Astrocyte (in vitro differentiated cells and primary cell): ENCODE data around the gene GPR39.

Experiments used
- CTCF ChIP-seq: IDR thresholded peaks from 2 replicates; pipeline ENCODE4 v1.5.1; 2011; ENCODE audit warnings: low read depth, mild to moderate bottlenecking, inconsistent platforms, low read length, moderate library complexity; ENCODE audit not compliant: insufficient read depth
- EZH2 ChIP-seq: IDR thresholded peaks from 2 replicates; pipeline ENCODE4 v1.6.1; 2012; ENCODE audit warnings: mild to moderate bottlenecking, low read length, inconsistent platforms; ENCODE audit not compliant: insufficient read depth

- TF ChIP-seq CTCF = no peak
- TF ChIP-seq EZH2 = no peak
Observed at GRCh38 chr2:132692816-132693215, 276.2 kb downstream of the GPR39 start.
